Heart left ventricle (tissue), 16 donors: ENCODE measurements around the gene ABCA6. TPM values are rescaled to one million over a fixed set of nuclear protein-coding genes. Genes with fewer than 3 reads are reported as not detected.

Experiments
- ATAC-seq, 4 donors: fragments of 200-7000 bp; cut with Tn5 transposase; one replicate each; pipeline ENCODE4 v1.9.1; 2020 to 2022; ENCODE audit warnings: moderate library complexity in 4 of 4, mild to moderate bottlenecking in 3 of 4, moderate number of reproducible peaks in 1 of 4
- DNase-seq, 5 donors: peaks; one replicate each; pipeline ENCODE4 v3.0.0-alpha.2; 2020
- H3K27ac ChIP-seq, 12 donors: fragments of 200-600 bp; sonication (generic) in 4 of 12; one replicate each; pipeline versions ENCODE4 v1.5.0 to v1.8.0; 2016 to 2022; ENCODE audit warnings: mild to moderate bottlenecking in 2 of 12
- H3K27me3 ChIP-seq, 9 donors: fragments of 200-600 bp; sonication (generic) in 2 of 9; one replicate each; pipeline versions ENCODE4 v1.5.1 to v1.8.0; 2016 to 2022; ENCODE audit warnings: mild to moderate bottlenecking in 3 of 9
- H3K36me3 ChIP-seq, 9 donors: fragments of 200-600 bp; sonication (generic) in 2 of 9; one replicate each; pipeline versions ENCODE4 v1.5.0 to v1.8.0; 2018 to 2022; ENCODE audit warnings: mild to moderate bottlenecking in 2 of 9
- H3K4me1 ChIP-seq, 12 donors: fragments of 200-600 bp; sonication (generic) in 4 of 12; one replicate each; pipeline versions ENCODE4 v1.5.0 to v1.8.0; 2016 to 2022; ENCODE audit warnings: mild to moderate bottlenecking in 3 of 12
- H3K4me3 ChIP-seq, 12 donors: fragments of 200-600 bp; sonication (generic) in 4 of 12; one replicate each; pipeline versions ENCODE4 v1.5.0 to v1.8.0; 2017 to 2022; ENCODE audit warnings: mild to moderate bottlenecking in 9 of 12, moderate library complexity in 4 of 12
- H3K9me3 ChIP-seq, 12 donors: fragments of 200-600 bp; sonication (generic) in 4 of 12; one replicate each; pipeline versions ENCODE4 v1.5.0 to v1.8.0; 2016 to 2022; ENCODE audit warnings: mild to moderate bottlenecking in 1 of 12
- POLR2A ChIP-seq, 2 donors: fragments of 450-650 bp; IDR thresholded peaks; one replicate each; pipeline ENCODE4 v1.6.1; 2017; ENCODE audit warnings: antibody characterized with exemption in 2 of 2, mild to moderate bottlenecking in 2 of 2, moderate library complexity in 2 of 2
- WGBS, 4 donors: extraction: QIAGEN DNeasy Blood & Tissue Kit in 2 of 4; methylation state at CpG; one replicate each; pipeline versions ENCODE4 v1.1.5 to v1.1.7; 2013 to 2018; 5-methylcytosine and 5-hydroxymethylcytosine counted together
- intact Hi-C, 10 donors: fragments of 100-400 bp; cut with DNase I; formaldehyde crosslinking; loops; one replicate each; pipeline versions ENCODE4 v1.11.1 to v1.14.2; 2022
- polyA plus RNA-seq, 2 donors: library from polyadenylated mRNA; stranded (reverse); fragments of 200-250 nt; gene quantifications; one replicate each; pipeline ENCODE4 v1.2.3, GENCODE V29; 2013
- total RNA-seq, 9 donors: library from RNA; depleted of rRNA in 2 of 9; stranded (reverse); fragments of >200 nt in 2 of 9; fragmentation: NEBNext Ultra II Directional in 3 of 9; extraction: Animal tissue kit (Norgen Biotek cat#: 25700) in 3 of 9; gene quantifications; one replicate each; pipeline versions ENCODE4 v1.1.0 to v1.2.4, GENCODE V29; 2016 to 2023
- TF ChIP-seq, protein P1 (sequence below), 12 donors: fragments of 200-600 bp; sonication (generic) in 4 of 12; IDR thresholded peaks; one replicate each; pipeline versions ENCODE4 v1.5.0 to v1.8.0; 2018 to 2022; ENCODE audit warnings: antibody characterized with exemption in 12 of 12, mild to moderate bottlenecking in 5 of 12
- donor health status: ischemic (EF 13 %, LVEDD 7.1; RV severe dilation, severe dysfunction).
- donor health status: healthy with polysubstance abuse.
- donor health status: DM: no; HTN: yes; CAD: no.
- donor health status: DM: no; HTN: no; CAD: no.
- donor health status: ischemic (EF 25% LVEDD 6.9; RV normal size, moderate dysfunction).
- donor health status: ischemic (EF 25% LVEDD 5.7; RV mildly dilated, moderate dysfunction).
- donor health status: healthy.
- donor health status: DM: yes; HTN: yes; CAD: no.
- donor health status: ischemic (EF 35%, LVEDD 5.7; RV mildly dilated, moderate dysfunction).
- donor health status: nonischemic (EF 11% LVEDD 7.7; RV severe dilation, severe dysfunction).
- donor health status: DM: yes; HTN: yes; CAD: no.
- donor health status: PGD.
- donor health status: ischemic (EF 29% LVEDD 5.4; RV normal size, mild dysfunction).
- donor health status: nonischemic (EF 23%, LVEDD 6.1; RV moderate dilation, normal function).

The ABCA6 gene
- total and polyA plus RNA-seq, 11 donors = 5.7 to 30.1 (median 18.0) TPM

DNA sequence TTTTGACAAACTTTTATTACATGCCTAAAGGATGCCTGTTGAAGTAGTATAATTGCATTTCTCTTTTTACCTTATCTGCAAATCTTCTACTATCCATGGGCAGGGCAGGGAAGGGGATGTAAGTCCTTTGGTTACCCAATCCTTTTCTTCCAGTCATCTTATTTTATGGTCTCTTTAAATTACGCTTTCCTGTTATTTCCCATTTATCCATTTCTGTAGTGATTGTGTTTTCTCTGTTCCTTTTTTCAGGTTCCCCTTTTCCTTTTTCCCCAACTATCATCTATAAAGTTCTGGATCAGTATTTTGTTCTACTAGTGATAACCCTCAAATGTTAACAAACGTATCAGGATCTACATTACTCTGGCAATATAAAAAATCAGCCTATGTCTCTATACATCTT is 77.7 kb downstream of the ABCA6 start:
- WGBS, 4 donors = 76 to 88% (median 84%) methylated on average over 2 of the region's 2 CpGs

DNA sequence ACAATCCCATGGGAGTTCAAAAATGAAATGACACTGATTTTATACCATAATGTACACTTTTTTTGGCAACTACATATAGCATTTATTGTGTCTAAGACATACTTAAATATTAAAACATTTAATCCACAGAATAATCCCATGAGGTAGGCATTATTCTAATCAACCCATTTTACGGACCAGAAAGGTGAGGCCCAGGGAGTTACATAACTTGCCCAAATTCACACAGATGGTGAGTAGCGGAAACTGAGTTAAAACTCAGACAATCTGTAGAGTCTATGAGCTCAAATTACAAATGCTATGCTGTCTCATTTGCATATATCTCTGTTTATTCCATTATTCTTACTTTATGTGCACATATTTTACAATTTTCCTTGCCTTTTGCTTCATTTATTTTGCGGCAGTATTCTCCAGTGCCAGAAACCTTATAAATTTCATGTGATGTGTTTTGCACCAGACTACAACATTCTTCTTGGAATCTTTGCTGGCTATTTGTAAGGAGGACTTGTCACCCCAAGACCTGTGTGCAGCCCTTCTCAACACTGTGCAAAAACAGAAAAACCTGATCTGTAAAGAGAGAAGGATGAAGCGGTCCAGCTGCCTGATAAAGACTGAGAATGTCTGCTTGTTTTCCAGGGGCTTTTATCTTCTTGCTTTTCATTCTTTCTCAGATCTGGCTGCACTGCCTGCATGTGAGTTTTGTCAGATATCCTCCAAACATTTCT is 78.7 kb downstream of the ABCA6 start:
- peak overlapping the region in 6 of 12 donors; percentile 10 to 82 (median 22) for H3K27ac ChIP-seq
- H3K9me3 ChIP-seq = peaks cover 0 to 5% (median 0%) of the 10 kb centered on the region in 12 donors
- no peak for TF ChIP-seq POLR2A (IDR thresholded peaks at IDR 0.05)
- TF ChIP-seq, protein P1, sequence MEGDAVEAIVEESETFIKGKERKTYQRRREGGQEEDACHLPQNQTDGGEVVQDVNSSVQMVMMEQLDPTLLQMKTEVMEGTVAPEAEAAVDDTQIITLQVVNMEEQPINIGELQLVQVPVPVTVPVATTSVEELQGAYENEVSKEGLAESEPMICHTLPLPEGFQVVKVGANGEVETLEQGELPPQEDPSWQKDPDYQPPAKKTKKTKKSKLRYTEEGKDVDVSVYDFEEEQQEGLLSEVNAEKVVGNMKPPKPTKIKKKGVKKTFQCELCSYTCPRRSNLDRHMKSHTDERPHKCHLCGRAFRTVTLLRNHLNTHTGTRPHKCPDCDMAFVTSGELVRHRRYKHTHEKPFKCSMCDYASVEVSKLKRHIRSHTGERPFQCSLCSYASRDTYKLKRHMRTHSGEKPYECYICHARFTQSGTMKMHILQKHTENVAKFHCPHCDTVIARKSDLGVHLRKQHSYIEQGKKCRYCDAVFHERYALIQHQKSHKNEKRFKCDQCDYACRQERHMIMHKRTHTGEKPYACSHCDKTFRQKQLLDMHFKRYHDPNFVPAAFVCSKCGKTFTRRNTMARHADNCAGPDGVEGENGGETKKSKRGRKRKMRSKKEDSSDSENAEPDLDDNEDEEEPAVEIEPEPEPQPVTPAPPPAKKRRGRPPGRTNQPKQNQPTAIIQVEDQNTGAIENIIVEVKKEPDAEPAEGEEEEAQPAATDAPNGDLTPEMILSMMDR (IDR thresholded peaks at IDR 0.05) = no peak
- ATAC-seq (no peak), DNase-seq (no peak)
- H3K27me3 ChIP-seq = no peaks in the 10 kb centered on the region
- H3K4me1 ChIP-seq = peaks cover 0 to 43% (median 0%) of the 10 kb centered on the region in 12 donors
- intact Hi-C loops = no loop called here
- H3K4me3 ChIP-seq = no peak overlapping the region
- no peaks in the 10 kb centered on the region for H3K36me3 ChIP-seq
- WGBS, 4 donors = 54 to 84% (median 79%) methylated on average over 4 of the region's 4 CpGs

More for the DNA sequence above, 77.7 kb downstream of the ABCA6 start:
- ATAC-seq (no peak), DNase-seq (no peak)
- intact Hi-C loops = no loop called here
- H3K27me3 ChIP-seq = no peaks in the 10 kb centered on the region
- TF ChIP-seq, protein P1 (IDR thresholded peaks at IDR 0.05) = no peak
- no peak for TF ChIP-seq POLR2A (IDR thresholded peaks at IDR 0.05)
- no peaks in the 10 kb centered on the region for H3K36me3 ChIP-seq
- H3K4me1 ChIP-seq = peaks cover 0 to 50% (median 0%) of the 10 kb centered on the region in 12 donors
- H3K27ac ChIP-seq = peak overlapping the region in 5 of 12 donors; percentile 9 to 75 (median 24)
- no peak overlapping the region for H3K4me3 ChIP-seq
- H3K9me3 ChIP-seq = no peaks in the 10 kb centered on the region

DNA sequence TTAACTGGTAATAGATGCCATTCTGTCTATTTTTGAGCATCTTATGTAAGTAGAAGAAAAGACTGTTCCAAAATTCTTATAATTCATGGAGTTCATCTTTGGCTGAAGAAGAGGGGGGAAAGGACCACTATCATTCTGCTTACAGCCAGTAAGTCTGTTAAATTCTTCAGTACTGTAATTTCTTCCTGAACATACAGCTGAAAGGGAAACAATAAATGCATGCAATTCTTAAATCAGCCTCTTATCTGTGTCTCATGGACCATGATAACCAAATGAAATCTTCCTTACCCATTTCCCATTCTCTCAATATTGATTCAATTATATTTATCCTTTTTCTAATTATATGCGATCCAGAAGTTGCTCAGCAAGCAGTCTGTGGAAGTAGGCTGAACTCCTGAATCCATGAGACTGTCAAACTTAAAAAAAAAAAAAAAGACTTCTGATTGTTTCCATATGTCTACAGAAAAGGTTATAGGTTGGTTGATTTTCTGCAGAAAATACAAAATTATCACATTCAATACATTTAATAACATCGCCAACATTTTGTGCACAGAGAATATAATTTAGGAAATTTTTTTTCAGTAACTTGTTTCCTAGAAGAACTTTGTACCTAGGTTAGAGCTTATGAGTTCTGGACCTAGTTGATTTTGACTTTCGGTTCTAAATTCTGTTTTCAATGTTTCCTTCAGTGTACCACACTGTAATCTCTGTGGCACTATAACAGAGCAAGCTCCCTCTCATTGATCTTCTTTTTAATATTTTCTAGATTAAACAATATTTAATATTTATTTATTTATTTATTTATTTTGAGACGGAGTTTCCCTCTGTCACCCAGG is 79.8 kb downstream of the ABCA6 start:
- Histone ChIP-seq H3K27ac (peak overlapping the region in 9 of 12 donors; percentile 3 to 82 (median 68)), H3K27me3 (no peaks in the 10 kb centered on the region), H3K4me3 (no peak overlapping the region), H3K36me3 (peaks cover 0 to 4% (median 0%) of the 10 kb centered on the region in 9 donors), H3K4me1 (peaks cover 0 to 50% (median 0%) of the 10 kb centered on the region in 12 donors), H3K9me3 (peaks cover 0 to 14% (median under 1%) of the 10 kb centered on the region in 12 donors)
- TF ChIP-seq POLR2A (IDR thresholded peaks at IDR 0.05) = no peak
- TF ChIP-seq, protein P1 (IDR thresholded peaks at IDR 0.05) = no peak
- intact Hi-C loops = no loop called here
- no peak for DNase-seq
- WGBS, 4 donors = 76 to 84% (median 81%) methylated on average over 4 of the region's 4 CpGs
- no peak for ATAC-seq

DNA sequence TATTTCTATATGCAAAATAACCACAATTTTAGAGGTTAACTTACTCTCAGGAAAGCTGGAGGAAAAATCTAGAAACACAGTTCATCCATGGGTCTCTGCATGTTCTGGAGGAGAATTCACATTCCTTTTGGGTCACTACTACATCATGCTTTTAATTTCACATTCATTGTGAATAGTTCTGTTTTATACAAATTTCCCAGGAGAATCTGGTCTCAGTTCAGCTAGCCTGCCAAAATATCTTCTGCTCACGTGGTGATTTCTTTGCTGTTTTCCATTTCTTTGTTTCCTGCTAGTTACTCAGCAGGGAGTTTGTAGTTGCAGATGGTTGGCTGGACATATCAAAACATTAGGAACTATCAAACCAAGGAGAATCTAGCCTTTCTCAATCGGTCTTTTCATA is 80.9 kb downstream of the ABCA6 start, which contains the start of gene ABCA9:
ABCA9 (minus strand) TSS at position 106 of the 400 bp plus-strand sequence. CDS start 9,801 bp downstream, outside the sequence.
- DNase-seq = peak in 2 of 5 donors; percentile 23 to 28
- TF ChIP-seq, protein P1 (IDR thresholded peaks at IDR 0.05) = no peak
- ATAC-seq = peak; percentile 53 to 88 (median 85)
- Histone ChIP-seq H3K27me3 (no peaks in the 10 kb centered on the region), H3K4me1 (peaks cover 0 to 46% (median 0%) of the 10 kb centered on the region in 12 donors), H3K4me3 (peak within 1 kb of the TSS in 9 of 12 donors; percentile 3 to 51 (median 32)), H3K27ac (peak within 1 kb of the TSS; percentile 22 to 82 (median 66)), H3K9me3 (peaks cover 0 to 25% (median 10%) of the 10 kb centered on the region in 12 donors), H3K36me3 (peaks cover 0 to 8% (median 0%) of the 10 kb centered on the region in 9 donors)
- 23 to 38% (median 25%) methylated on average over 2 of the region's 2 CpGs for WGBS, 4 donors
- intact Hi-C loops = no loop called here
